CD14-positive monocyte (primary cell): ENCODE results near the gene PDE4D. TPM values are rescaled to one million over a fixed set of nuclear protein-coding genes. Genes with fewer than 3 reads are reported as not detected.

ENCODE experiments used
- DNase-seq, 3 donors: peaks; one replicate each; pipeline ENCODE4 v3.0.0-alpha.2; 2011 to 2022
- H2AFZ ChIP-seq: 2 replicates; pipeline ENCODE4 v1.6.0; 2012; ENCODE audit warnings: mild to moderate bottlenecking, low read depth, low read length, inconsistent platforms; ENCODE audit not compliant: insufficient read depth, poor library complexity, severe bottlenecking
- H3K27ac ChIP-seq, 2 donors: 1 replicate in 1 of 2; 2 replicates in 1 of 2; pipeline ENCODE4 v1.5.1; 2012 to 2013; ENCODE audit warnings: low read length in 2 of 2, control low read depth in 1 of 2, inconsistent platforms in 1 of 2, low read depth in 1 of 2, mild to moderate bottlenecking in 1 of 2
- H3K27me3 ChIP-seq, 2 donors: one replicate each; pipeline versions ENCODE4 v1.6.0 to v1.6.1; 2011 to 2013; ENCODE audit warnings: low read length in 2 of 2; ENCODE audit not compliant: control insufficient read depth in 2 of 2, insufficient read depth in 2 of 2
- H3K36me3 ChIP-seq, 2 donors: replicated peaks in 1 of 2; 1 replicate in 1 of 2; 2 replicates in 1 of 2; pipeline versions ENCODE4 v1.5.1 to v1.6.1; 2012 to 2013; ENCODE audit warnings: low read length in 2 of 2, control low read depth in 1 of 2, inconsistent platforms in 1 of 2, mild to moderate bottlenecking in 1 of 2; ENCODE audit not compliant: insufficient read depth in 2 of 2, control insufficient read depth in 1 of 2
- H3K4me1 ChIP-seq, 2 donors: 1 replicate in 1 of 2; 2 replicates in 1 of 2; pipeline versions ENCODE4 v1.5.1 to v1.6.1; 2012 to 2013; ENCODE audit warnings: low read length in 2 of 2, control low read depth in 1 of 2, inconsistent platforms in 1 of 2, mild to moderate bottlenecking in 1 of 2, moderate library complexity in 1 of 2; ENCODE audit not compliant: insufficient read depth in 2 of 2, control insufficient read depth in 1 of 2
- H3K4me2 ChIP-seq: replicated peaks from 2 replicates; pipeline ENCODE3; 2012; ENCODE audit warnings: low read length, moderate library complexity, mild to moderate bottlenecking; ENCODE audit not compliant: poor library complexity, severe bottlenecking; ENCODE audit errors: extremely low read depth
- H3K4me3 ChIP-seq, 3 experiments: fragments of 200-600 bp in 1 of 3; sonication (generic) in 1 of 3; replicated peaks in 1 of 3; 1 replicate in 2 of 3; 2 replicates in 1 of 3; pipeline ENCODE4 v1.5.1; 2011 to 2013; ENCODE audit warnings: low read length in 3 of 3, mild to moderate bottlenecking in 3 of 3, control low read depth in 2 of 3, low read depth in 2 of 3, inconsistent platforms in 1 of 3, moderate library complexity in 1 of 3
- H3K79me2 ChIP-seq: 2 replicates; pipeline ENCODE4 v1.6.0; 2012; ENCODE audit warnings: mild to moderate bottlenecking, control low read depth, inconsistent platforms, low read length, moderate library complexity; ENCODE audit not compliant: insufficient read depth
- H3K9ac ChIP-seq: 2 replicates; pipeline ENCODE4 v1.6.0; 2017; ENCODE audit warnings: low read length, mild to moderate bottlenecking; ENCODE audit not compliant: insufficient read depth, poor library complexity, severe bottlenecking
- H3K9me3 ChIP-seq, 2 donors: replicated peaks in 1 of 2; 1 replicate in 1 of 2; 2 replicates in 1 of 2; pipeline versions ENCODE4 v1.5.1 to v1.6.1; 2012 to 2013; ENCODE audit warnings: low read length in 2 of 2, control low read depth in 1 of 2; ENCODE audit not compliant: control insufficient read depth in 1 of 2, insufficient read depth in 1 of 2
- H4K20me1 ChIP-seq: 2 replicates; pipeline ENCODE4 v1.6.0; 2012; ENCODE audit warnings: mild to moderate bottlenecking, low read length, control low read depth, moderate library complexity; ENCODE audit not compliant: insufficient read depth
- H3K27ac Mint-ChIP-seq, 7 donors: one replicate each; pipeline ENCODE4 v1.8.0; 2020; ENCODE audit warnings: mild to moderate bottlenecking in 7 of 7, mixed read lengths in 7 of 7, moderate library complexity in 6 of 7, inconsistent platforms in 2 of 7
- H3K27me3 Mint-ChIP-seq, 3 donors: one replicate each; pipeline ENCODE4 v1.8.0; 2021 to 2022; ENCODE audit warnings: low read depth in 3 of 3, mild to moderate bottlenecking in 3 of 3, mixed read lengths in 3 of 3, moderate library complexity in 3 of 3, inconsistent platforms in 1 of 3
- H3K36me3 Mint-ChIP-seq, 2 donors: one replicate each; pipeline ENCODE4 v1.8.0; 2020; ENCODE audit warnings: mixed read lengths in 2 of 2, inconsistent platforms in 1 of 2, mild to moderate bottlenecking in 1 of 2
- H3K4me1 Mint-ChIP-seq: one replicate; pipeline ENCODE4 v1.8.0; 2020; ENCODE audit warnings: mild to moderate bottlenecking, mixed read lengths
- H3K4me3 Mint-ChIP-seq, 2 donors: one replicate each; pipeline ENCODE4 v1.8.0; 2020; ENCODE audit warnings: mild to moderate bottlenecking in 2 of 2, mixed read lengths in 2 of 2, moderate library complexity in 1 of 2
- H3K9me3 Mint-ChIP-seq, 7 donors: one replicate each; pipeline ENCODE4 v1.8.0; 2020 to 2022; ENCODE audit warnings: mixed read lengths in 7 of 7, mild to moderate bottlenecking in 6 of 7, moderate library complexity in 6 of 7, inconsistent platforms in 2 of 7
- WGBS: methylation state at CpG from one replicate; pipeline ENCODE4 v1.1.5; 2013; ENCODE audit warnings: missing lambda C conversion rate; ENCODE audit not compliant: insufficient coverage; 5-methylcytosine and 5-hydroxymethylcytosine counted together
- intact Hi-C, 2 donors: fragments of 100-400 bp; cut with micrococcal nuclease; formaldehyde crosslinking; loops; one replicate each; pipeline versions ENCODE4 v1.15.0 to v1.15.1; 2023
- polyA plus RNA-seq, 3 donors: library from polyadenylated mRNA; depleted of rRNA in 1 of 3; unstranded in 2 of 3; stranded (reverse) in 1 of 3; fragments of 300-500 nt in 2 of 3; fragments of >200 nt in 1 of 3; fragmentation: Illumina TruSeq in 2 of 3; gene quantifications; 1 replicate in 2 of 3; 2 replicates in 1 of 3; pipeline ENCODE4 v1.2.3, GENCODE V29; 2012 to 2021
- TF ChIP-seq, protein P1 (sequence below): fragments of 200-600 bp; IDR thresholded peaks from one replicate; pipeline ENCODE4 v1.8.0; 2022; ENCODE audit warnings: antibody characterized with exemption, mild to moderate bottlenecking

PDE4D gene
- polyA plus RNA-seq, 3 donors, result 1.9 to 3.4 (median 2.8) TPM

DNA sequence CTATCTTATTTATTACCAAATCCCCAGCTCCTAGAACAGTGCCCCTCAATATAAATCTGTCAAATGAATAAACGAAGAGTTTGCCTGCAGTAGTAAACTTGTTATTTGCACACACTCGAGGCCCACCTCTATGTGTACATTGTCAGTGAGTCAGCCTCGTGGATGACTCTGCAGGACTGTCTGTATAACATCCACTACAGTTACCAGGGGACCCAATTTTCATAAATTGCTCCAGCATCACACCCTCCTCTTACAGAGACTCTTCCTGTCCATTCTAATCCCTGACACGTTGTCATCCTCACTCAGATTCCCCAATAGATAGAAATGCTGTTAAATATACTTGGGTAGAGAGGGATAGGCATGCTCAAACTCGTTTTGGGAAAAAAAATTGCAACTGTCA lies 832.1 kb downstream of the PDE4D start:
- H3K36me3 ChIP-seq, result no peaks in the 10 kb centered on the region
- H3K36me3 Mint-ChIP-seq, result peaks cover 2% of the 10 kb centered on the region in 2 donors
- no peak overlapping the region for H3K4me2 ChIP-seq
- no peaks in the 10 kb centered on the region for H4K20me1 ChIP-seq
- H3K9me3 Mint-ChIP-seq, result peaks cover 0 to 5% (median 0%) of the 10 kb centered on the region in 7 donors
- no peaks in the 10 kb centered on the region for H3K27me3 ChIP-seq
- no peaks in the 10 kb centered on the region for H3K9me3 ChIP-seq
- H3K4me1 Mint-ChIP-seq, result no peaks in the 10 kb centered on the region
- no peak overlapping the region for H3K4me3 ChIP-seq
- TF ChIP-seq, protein P1, sequence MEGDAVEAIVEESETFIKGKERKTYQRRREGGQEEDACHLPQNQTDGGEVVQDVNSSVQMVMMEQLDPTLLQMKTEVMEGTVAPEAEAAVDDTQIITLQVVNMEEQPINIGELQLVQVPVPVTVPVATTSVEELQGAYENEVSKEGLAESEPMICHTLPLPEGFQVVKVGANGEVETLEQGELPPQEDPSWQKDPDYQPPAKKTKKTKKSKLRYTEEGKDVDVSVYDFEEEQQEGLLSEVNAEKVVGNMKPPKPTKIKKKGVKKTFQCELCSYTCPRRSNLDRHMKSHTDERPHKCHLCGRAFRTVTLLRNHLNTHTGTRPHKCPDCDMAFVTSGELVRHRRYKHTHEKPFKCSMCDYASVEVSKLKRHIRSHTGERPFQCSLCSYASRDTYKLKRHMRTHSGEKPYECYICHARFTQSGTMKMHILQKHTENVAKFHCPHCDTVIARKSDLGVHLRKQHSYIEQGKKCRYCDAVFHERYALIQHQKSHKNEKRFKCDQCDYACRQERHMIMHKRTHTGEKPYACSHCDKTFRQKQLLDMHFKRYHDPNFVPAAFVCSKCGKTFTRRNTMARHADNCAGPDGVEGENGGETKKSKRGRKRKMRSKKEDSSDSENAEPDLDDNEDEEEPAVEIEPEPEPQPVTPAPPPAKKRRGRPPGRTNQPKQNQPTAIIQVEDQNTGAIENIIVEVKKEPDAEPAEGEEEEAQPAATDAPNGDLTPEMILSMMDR, result no peak
- no peak overlapping the region for H3K9ac ChIP-seq
- peaks cover 0 to 1% (median 0%) of the 10 kb centered on the region in 3 donors for H3K27me3 Mint-ChIP-seq
- 100% methylated on average over 3 of the region's 5 CpGs for WGBS
- intact Hi-C loops, result no loop called here
- no peak overlapping the region for H3K27ac ChIP-seq
- no peaks in the 10 kb centered on the region for H3K79me2 ChIP-seq
- H3K27ac Mint-ChIP-seq, result peak overlapping the region in 1 of 7 donors; percentile 27
- H3K4me1 ChIP-seq, result no peaks in the 10 kb centered on the region
- DNase-seq, result no peak
- H3K4me3 Mint-ChIP-seq, result no peak overlapping the region
- no peak overlapping the region for H2AFZ ChIP-seq

DNA sequence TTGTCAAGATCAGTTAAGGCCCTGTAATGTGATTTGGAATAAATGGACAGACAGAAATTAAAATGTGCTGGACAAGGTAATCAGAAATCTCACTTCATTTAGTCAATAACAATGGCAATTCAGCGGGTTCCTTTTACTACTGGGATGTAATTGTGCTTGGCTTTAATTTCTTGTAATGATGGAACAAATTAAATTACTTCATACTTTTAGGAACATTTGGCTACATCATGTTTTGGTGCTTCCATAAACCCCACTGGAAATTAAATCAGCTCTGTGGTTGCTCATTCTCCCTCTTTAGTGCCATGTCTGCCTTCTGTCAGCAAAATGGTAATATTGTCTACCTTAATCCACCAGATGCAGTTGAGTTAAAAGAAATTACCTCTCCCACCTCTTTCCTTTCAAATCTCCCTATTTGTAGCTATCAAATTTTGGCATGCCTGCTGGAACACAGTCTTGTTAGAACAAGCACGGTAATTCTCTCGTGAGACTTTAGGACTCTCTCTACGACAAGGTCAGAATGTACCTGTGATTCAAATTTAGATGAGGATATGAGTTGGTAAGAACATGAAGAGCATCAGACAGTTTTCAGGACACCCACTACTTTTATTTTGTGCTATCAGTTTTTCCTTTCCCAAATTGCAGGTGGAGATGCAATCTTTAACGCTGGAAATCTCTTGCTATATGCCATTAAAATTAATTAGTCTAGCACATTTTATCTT lies 834.4 kb downstream of the PDE4D start:
- TF ChIP-seq, protein P1, result no peak
- peaks cover 3 to 4% of the 10 kb centered on the region in 2 donors for H3K36me3 Mint-ChIP-seq
- H3K4me3 Mint-ChIP-seq, result no peak overlapping the region

More for the DNA sequence above, 834.4 kb downstream of the PDE4D start:
- Histone ChIP-seq H3K4me1 (no peaks in the 10 kb centered on the region), H3K36me3 (no peaks in the 10 kb centered on the region), H3K27me3 (no peaks in the 10 kb centered on the region), H2AFZ (no peak overlapping the region), H3K4me2 (no peak overlapping the region), H3K79me2 (no peaks in the 10 kb centered on the region), H3K9ac (no peak overlapping the region), H4K20me1 (no peaks in the 10 kb centered on the region), H3K27ac (no peak overlapping the region), H3K9me3 (no peaks in the 10 kb centered on the region), H3K4me3 (no peak overlapping the region)
- H3K4me1 Mint-ChIP-seq, result no peaks in the 10 kb centered on the region
- no CpG with 5 or more reads among the region's 5 CpGs for WGBS
- DNase-seq, result no peak
- H3K27ac Mint-ChIP-seq, result no peak overlapping the region
- intact Hi-C loops, result no loop called here
- no peaks in the 10 kb centered on the region for H3K27me3 Mint-ChIP-seq
- H3K9me3 Mint-ChIP-seq, result no peaks in the 10 kb centered on the region
